Ascending aorta (tissue), 2 donors: ENCODE measurements around the gene OR2L5. TPM values are rescaled to one million over a fixed set of nuclear protein-coding genes. Genes with fewer than 3 reads are reported as not detected.

Experiments
- DNase-seq, 2 donors: peaks; one replicate each; pipeline ENCODE4 v3.0.0-alpha.2; 2019; ENCODE audit warnings: low spot score in 2 of 2
- H3K27ac ChIP-seq, 2 donors: fragments of 200-600 bp; sonication (generic); one replicate each; pipeline ENCODE4 v1.5.1; 2016 to 2017; ENCODE audit warnings: mild to moderate bottlenecking in 1 of 2
- H3K27me3 ChIP-seq: fragments of 200-600 bp; sonication (generic); one replicate; pipeline ENCODE4 v1.5.1; 2017
- H3K36me3 ChIP-seq, 2 donors: fragments of 200-600 bp; sonication (generic); one replicate each; pipeline ENCODE4 v1.5.1; 2016
- H3K4me1 ChIP-seq, 2 donors: fragments of 200-600 bp; sonication (generic); one replicate each; pipeline ENCODE4 v1.5.1; 2016 to 2017; ENCODE audit warnings: mild to moderate bottlenecking in 1 of 2
- H3K4me3 ChIP-seq, 2 donors: fragments of 200-600 bp; sonication (generic); one replicate each; pipeline ENCODE4 v1.5.1; 2016 to 2017; ENCODE audit warnings: mild to moderate bottlenecking in 1 of 2
- H3K9me3 ChIP-seq, 2 donors: fragments of 200-600 bp; sonication (generic); one replicate each; pipeline ENCODE4 v1.5.1; 2016
- intact Hi-C: fragments of 100-400 bp; cut with DNase I; formaldehyde crosslinking; loops from one replicate; pipeline ENCODE4 v1.15.1; 2023
- total RNA-seq: library from RNA; depleted of rRNA; stranded (reverse); fragments of >200 nt; gene quantifications from one replicate; pipeline ENCODE4 v1.1.0, GENCODE V29; 2016
- TF ChIP-seq, protein P1 (sequence below), 3 experiments: fragments of 200-600 bp in 2 of 3; fragments of 450-650 bp in 1 of 3; sonication (generic) in 2 of 3; IDR thresholded peaks; one replicate each; pipeline ENCODE4 v1.5.1; 2016 to 2019; ENCODE audit warnings: antibody characterized with exemption in 3 of 3, mild to moderate bottlenecking in 1 of 3, moderate library complexity in 1 of 3

Gene OR2L5
- total RNA-seq, 1 donor from 2014 or later, result not detected

DNA sequence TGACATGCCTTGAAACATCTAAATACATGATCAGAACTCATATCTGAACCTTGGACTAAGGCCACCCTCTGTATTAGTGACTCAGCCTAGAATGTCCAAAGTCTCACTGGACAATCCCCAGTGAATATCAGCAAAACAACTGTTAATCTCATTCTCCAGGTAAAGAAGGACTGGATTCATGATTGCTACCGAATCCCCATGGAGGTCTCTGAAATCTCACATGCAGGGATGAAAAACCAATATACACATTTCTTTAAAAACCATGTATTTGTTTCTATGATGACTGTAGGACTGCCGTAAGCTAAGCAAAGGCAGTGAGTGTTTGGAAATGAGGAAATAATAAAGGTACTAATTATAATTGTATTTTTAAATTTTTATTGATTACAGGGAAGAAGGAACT lies 33.1 kb downstream of the OR2L5 start, which contains the start of gene OR2L3:
Gene OR2L3 (plus strand): TSS at position 301 of the 400 bp plus-strand sequence. CDS start 13,846 bp downstream, outside the sequence.
- H3K36me3 ChIP-seq, result no peaks in the 10 kb centered on the region
- intact Hi-C loops, result no loop called here

DNA sequence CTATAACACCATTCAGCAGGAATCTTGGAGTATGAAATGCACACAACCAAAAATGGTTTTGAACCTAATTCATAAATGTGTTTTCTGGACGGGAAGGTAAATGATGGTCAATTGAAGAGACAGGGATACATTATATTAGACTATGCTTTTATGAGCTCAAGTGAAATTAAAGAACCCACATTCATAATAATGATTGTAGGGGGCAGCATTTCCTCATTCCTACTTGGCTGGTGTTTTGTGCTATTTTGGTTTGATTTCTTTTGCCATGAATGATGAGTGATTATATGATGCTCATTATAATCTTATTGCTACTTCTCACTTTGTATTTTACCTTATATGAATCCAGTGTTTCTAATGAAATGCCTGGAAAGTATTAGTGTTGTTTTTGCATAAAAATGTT lies 33.5 kb downstream of the OR2L5 start:
- DNase-seq, result no peak
- Histone ChIP-seq H3K27me3 (no peaks in the 10 kb centered on the region), H3K27ac (no peak overlapping the region), H3K4me1 (no peaks in the 10 kb centered on the region), H3K36me3 (no peaks in the 10 kb centered on the region), H3K4me3 (no peak overlapping the region), H3K9me3 (no peaks in the 10 kb centered on the region)
- TF ChIP-seq, protein P1, sequence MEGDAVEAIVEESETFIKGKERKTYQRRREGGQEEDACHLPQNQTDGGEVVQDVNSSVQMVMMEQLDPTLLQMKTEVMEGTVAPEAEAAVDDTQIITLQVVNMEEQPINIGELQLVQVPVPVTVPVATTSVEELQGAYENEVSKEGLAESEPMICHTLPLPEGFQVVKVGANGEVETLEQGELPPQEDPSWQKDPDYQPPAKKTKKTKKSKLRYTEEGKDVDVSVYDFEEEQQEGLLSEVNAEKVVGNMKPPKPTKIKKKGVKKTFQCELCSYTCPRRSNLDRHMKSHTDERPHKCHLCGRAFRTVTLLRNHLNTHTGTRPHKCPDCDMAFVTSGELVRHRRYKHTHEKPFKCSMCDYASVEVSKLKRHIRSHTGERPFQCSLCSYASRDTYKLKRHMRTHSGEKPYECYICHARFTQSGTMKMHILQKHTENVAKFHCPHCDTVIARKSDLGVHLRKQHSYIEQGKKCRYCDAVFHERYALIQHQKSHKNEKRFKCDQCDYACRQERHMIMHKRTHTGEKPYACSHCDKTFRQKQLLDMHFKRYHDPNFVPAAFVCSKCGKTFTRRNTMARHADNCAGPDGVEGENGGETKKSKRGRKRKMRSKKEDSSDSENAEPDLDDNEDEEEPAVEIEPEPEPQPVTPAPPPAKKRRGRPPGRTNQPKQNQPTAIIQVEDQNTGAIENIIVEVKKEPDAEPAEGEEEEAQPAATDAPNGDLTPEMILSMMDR (IDR thresholded peaks at IDR 0.05), result no peak
- intact Hi-C loops, result no loop called here

More for the DNA sequence above, 33.1 kb downstream of the OR2L5 start, which contains the start of gene OR2L3:
- Histone ChIP-seq H3K27ac (no peak within 1 kb of the TSS), H3K27me3 (no peaks in the 10 kb centered on the region), H3K4me1 (no peaks in the 10 kb centered on the region), H3K9me3 (no peaks in the 10 kb centered on the region), H3K4me3 (no peak within 1 kb of the TSS)
- TF ChIP-seq, protein P1 (IDR thresholded peaks at IDR 0.05), result no peak
- no peak for DNase-seq

DNA sequence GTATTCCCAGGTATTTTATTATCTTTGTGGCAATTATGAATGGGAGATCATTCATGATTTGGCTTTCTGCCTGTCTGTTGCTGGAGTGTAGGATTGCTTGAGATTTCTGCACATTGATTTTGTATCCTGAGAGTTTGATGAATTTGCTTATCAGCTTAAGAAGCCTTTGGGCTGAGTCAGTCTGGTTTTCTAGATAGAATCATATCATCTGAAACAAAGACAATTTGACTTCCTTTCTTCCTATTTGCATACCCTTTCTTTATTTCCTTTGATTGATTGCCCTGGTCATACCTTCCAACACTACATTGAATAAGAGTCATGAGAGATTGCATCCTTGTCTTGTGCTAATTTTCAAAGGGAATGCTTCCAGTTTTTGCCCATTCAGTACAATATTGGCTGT lies 41.2 kb downstream of the OR2L5 start:
- Histone ChIP-seq H3K27me3 (no peaks in the 10 kb centered on the region), H3K9me3 (no peaks in the 10 kb centered on the region), H3K36me3 (no peaks in the 10 kb centered on the region), H3K4me1 (no peaks in the 10 kb centered on the region), H3K4me3 (no peak overlapping the region), H3K27ac (no peak overlapping the region)
- TF ChIP-seq, protein P1 (IDR thresholded peaks at IDR 0.05), result no peak
- no peak for DNase-seq
- intact Hi-C loops, result no loop called here

DNA sequence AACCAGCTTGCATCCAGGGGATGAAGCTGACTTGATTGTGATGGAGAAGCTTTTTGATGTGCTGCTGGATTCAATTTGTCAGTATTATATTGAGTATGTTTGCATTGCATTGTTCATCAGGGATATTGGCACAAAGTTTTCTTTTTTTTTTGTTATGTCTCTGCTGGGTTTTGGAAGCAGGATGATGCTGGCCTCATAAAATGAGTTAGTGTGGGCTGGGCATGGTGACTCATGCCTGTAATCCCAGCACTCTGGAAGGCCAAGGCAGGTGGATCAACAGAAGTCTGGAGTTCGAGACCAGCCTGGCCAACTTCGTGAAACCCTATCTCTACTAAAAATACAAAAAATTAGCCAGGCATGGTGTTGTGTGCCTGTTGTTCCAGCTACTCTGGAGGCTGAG lies 41.8 kb downstream of the OR2L5 start:
- Histone ChIP-seq H3K4me1 (no peaks in the 10 kb centered on the region), H3K27me3 (no peaks in the 10 kb centered on the region), H3K36me3 (no peaks in the 10 kb centered on the region), H3K27ac (no peak overlapping the region), H3K4me3 (no peak overlapping the region), H3K9me3 (no peaks in the 10 kb centered on the region)
- no peak for DNase-seq
- TF ChIP-seq, protein P1 (IDR thresholded peaks at IDR 0.05), result no peak
- intact Hi-C loops, result no loop called here

DNA sequence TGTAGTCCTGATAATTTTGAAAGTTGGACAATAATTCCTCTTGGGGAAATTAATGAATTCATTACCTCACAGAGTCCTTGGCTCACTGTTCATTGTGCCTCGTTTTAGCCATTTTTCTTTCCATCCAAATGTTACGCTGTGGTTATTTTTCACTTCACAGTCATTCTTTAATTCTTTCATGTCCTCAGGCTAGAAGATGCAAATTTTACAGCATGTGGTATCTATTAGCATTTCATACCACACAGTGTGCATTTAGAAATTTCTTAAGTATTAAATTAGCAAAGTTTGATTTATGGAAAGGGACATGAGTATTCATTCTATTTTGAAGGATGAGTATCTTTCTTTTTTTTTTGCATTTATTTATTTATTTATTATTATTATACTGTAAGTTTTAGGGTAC lies 51.6 kb downstream of the OR2L5 start:
- no peak overlapping the region for H3K27ac ChIP-seq
- H3K4me3 ChIP-seq, result no peak overlapping the region
- no peaks in the 10 kb centered on the region for H3K36me3 ChIP-seq
- no peak for DNase-seq
- TF ChIP-seq, protein P1 (IDR thresholded peaks at IDR 0.05), result no peak
- no peaks in the 10 kb centered on the region for H3K9me3 ChIP-seq
- no peaks in the 10 kb centered on the region for H3K27me3 ChIP-seq
- H3K4me1 ChIP-seq, result no peaks in the 10 kb centered on the region
- intact Hi-C loops, result no loop called here

DNA sequence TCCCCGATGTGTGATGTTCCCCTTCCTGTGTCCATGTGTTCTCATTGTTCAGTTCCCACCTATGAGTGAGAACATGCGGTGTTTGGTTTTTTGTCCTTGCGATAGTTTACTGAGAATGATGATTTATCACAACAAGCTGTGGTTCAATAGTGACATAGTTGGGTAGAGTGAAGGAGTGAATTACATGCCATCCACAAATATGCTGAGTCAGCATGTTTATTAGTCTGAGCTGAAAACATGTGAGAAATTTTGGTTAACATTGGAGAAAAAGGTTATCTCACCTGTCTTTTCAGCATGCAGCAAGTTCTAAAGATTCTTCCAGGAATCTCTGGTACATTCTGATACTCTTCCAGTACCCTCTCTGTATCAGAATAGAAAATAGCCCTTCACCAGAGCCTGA lies 52.1 kb downstream of the OR2L5 start:
- intact Hi-C loops, result no loop called here
- Histone ChIP-seq H3K9me3 (no peaks in the 10 kb centered on the region), H3K4me1 (no peaks in the 10 kb centered on the region), H3K27me3 (no peaks in the 10 kb centered on the region), H3K36me3 (no peaks in the 10 kb centered on the region), H3K4me3 (no peak overlapping the region), H3K27ac (no peak overlapping the region)
- TF ChIP-seq, protein P1 (IDR thresholded peaks at IDR 0.05), result no peak
- no peak for DNase-seq
